IPS-18a (cell line): Measurements from ENCODE around the gene SIN3A.

Experiments
- H3K27ac ChIP-seq: one replicate; pipeline ENCODE4 v1.5.1; 2013; ENCODE audit warnings: low read length
- H3K27me3 ChIP-seq: one replicate; pipeline ENCODE4 v1.6.1; 2013; ENCODE audit warnings: mild to moderate bottlenecking, low read length; ENCODE audit not compliant: control insufficient read depth, insufficient read depth
- H3K36me3 ChIP-seq: one replicate; pipeline ENCODE4 v1.6.1; 2013; ENCODE audit warnings: low read depth, low read length; ENCODE audit not compliant: control insufficient read depth
- H3K4me1 ChIP-seq: one replicate; pipeline ENCODE4 v1.6.1; 2013; ENCODE audit warnings: low read depth, low read length; ENCODE audit not compliant: control insufficient read depth
- H3K4me3 ChIP-seq: one replicate; pipeline ENCODE4 v1.5.1; 2013; ENCODE audit warnings: low read length
- H3K9ac ChIP-seq: one replicate; pipeline ENCODE4 v1.6.1; 2013; ENCODE audit warnings: mild to moderate bottlenecking, low read length, moderate library complexity
- H3K9me3 ChIP-seq: one replicate; pipeline ENCODE4 v1.6.1; 2013; ENCODE audit warnings: low read depth, low read length; ENCODE audit not compliant: control insufficient read depth

The SIN3A gene

DNA sequence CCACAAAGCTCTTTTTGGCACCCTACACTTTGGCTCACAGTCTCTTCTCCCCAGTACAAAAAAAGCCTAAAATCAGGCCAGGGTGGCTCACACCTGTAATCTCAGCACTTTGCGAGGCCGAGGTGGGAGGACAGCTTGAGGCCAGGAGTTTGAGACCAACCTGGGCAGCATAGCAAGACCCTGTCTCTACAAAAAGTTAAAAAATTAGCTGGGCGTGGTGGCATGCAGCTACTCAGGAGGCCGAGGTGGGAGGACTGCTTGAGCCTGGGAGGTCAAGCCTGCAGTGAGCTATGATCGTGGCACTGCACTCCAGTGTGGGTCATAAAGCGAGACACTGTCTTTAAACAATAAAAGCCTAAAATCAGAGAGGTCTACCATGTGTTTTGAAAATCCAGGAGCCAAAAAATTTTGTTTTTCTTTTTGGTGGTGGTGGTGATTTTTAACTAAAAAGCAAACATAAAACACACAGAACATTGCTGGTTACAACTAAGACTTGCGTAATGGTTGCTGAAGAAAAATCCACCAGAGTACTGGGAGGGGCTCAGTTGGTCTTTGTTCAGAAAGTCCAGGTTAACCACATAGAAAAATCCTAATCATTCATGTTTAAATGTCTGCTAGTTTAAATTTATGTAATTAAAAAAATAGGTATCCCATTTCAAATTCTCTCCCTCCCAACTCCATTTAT lies 81.5 kb downstream of the SIN3A start:
- Histone ChIP-seq H3K4me1 (peaks cover 7% of the 10 kb centered on the region), H3K9ac (no peak overlapping the region), H3K27me3 (no peaks in the 10 kb centered on the region), H3K9me3 (no peaks in the 10 kb centered on the region), H3K4me3 (peak overlapping the region; percentile 80), H3K27ac (no peak overlapping the region), H3K36me3 (peaks cover 45% of the 10 kb centered on the region)

DNA sequence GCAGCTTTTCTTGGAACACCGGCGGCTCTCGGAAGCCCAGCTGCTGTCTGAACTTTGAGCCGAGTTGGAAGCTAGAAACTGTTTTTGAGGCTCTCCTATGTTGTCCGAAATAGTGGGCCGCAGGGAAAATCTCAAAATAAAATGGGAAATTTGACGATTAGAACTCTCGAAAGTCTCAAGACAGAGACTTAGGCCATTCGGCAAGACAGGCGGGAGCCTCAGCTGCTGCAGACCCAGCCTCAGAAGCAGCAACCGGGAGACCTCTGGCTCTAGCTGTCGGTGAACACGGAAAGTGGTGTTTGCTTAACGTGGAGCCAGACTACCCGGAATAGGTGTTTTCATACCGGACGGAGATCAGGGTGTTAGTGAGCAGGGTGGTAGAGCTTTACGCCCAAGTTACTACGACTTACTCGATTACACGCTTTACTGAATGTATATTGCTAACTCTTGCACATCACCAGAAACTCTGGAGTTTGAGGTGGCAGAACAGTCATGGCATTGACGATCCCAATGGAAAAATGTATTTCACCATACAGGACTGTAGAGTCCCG lies 82.7 kb downstream of the SIN3A start:
- Histone ChIP-seq H3K9me3 (no peaks in the 10 kb centered on the region), H3K27me3 (no peaks in the 10 kb centered on the region), H3K4me1 (peaks cover 7% of the 10 kb centered on the region), H3K9ac (peak overlapping the region; percentile 83), H3K4me3 (peak overlapping the region; percentile 80), H3K36me3 (peaks cover 37% of the 10 kb centered on the region), H3K27ac (peak overlapping the region; percentile 70)

DNA sequence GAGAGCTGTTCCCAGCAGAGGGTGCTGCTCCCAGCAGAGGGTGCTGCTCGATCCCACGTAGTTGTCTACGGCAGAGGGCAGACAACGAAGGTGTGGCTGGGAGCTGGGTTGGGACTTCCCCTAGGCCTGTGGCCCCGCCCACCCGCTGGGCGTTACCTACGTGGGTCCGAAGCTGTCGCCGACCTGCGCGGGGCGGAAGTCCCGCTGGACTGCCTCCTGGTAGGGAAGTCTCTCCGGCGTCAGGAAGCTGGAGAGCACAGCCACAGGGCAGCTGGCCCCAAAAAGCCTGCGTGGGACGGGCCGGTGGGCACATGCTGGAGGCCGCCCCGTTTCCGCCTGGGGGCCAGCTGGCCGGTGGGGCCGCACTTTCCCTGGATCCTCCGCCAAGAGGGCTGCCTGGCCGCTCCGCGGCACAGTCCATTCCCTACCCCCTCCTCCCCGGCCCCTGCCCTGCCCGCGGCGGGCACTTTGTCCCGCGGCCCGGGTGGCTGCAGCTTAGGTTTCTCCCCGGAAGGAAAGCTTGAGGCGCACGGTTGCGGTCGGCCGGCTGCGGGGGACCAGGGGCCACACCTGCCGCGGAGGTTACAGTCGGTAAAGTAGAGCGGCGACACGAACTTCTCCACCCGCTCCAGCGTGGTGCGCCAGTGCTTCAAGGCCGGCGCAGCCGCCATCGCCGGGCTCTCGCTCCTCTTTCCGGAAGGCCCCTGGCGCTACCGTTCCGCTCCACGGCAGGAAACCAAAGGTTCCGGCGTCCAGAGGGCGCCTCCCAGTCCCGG lies 83.4 kb downstream of the SIN3A start, which contains the start of gene MAN2C1:
Gene MAN2C1 (minus strand): TSS at position 695 of the 776 bp plus-strand sequence. CDS start 24 bp downstream, at position 671.
- H3K9me3 ChIP-seq = no peaks in the 10 kb centered on the region
- peak within 1 kb of the TSS; percentile 83 for H3K9ac ChIP-seq
- peak within 1 kb of the TSS; percentile 70 for H3K27ac ChIP-seq
- H3K4me3 ChIP-seq = peak within 1 kb of the TSS; percentile 80
- peaks cover 7% of the 10 kb centered on the region for H3K4me1 ChIP-seq
- H3K27me3 ChIP-seq = no peaks in the 10 kb centered on the region
- peaks cover 31% of the 10 kb centered on the region for H3K36me3 ChIP-seq

DNA sequence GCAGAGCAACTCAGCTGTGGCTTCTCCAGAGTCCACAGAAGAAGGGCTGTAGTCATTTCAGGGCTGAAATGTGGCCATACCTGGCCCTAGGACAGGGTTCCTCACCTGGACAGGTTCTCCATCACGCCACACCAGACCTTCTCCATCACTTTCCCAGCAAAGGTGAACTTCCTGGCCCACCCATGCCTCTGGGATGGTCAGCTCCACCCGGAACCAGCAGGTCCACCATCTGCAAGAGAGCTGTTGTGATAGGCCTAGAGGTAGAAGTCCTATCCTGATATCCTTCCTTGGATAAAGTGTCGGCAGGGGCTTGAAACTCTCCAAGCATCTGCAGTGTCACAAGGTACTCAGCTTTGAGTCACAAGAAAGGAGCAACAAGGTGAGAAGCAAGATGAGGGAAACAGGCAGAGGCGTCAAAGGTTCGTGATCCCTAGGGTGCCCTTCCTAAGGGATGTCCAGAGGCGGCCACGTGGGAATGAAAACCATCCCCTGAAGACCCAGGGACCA lies 84.0 kb downstream of the SIN3A start:
- Histone ChIP-seq H3K4me3 (peak overlapping the region; percentile 80), H3K36me3 (peaks cover 27% of the 10 kb centered on the region), H3K27me3 (no peaks in the 10 kb centered on the region), H3K4me1 (peaks cover 7% of the 10 kb centered on the region), H3K9ac (no peak overlapping the region), H3K9me3 (no peaks in the 10 kb centered on the region), H3K27ac (no peak overlapping the region)

DNA sequence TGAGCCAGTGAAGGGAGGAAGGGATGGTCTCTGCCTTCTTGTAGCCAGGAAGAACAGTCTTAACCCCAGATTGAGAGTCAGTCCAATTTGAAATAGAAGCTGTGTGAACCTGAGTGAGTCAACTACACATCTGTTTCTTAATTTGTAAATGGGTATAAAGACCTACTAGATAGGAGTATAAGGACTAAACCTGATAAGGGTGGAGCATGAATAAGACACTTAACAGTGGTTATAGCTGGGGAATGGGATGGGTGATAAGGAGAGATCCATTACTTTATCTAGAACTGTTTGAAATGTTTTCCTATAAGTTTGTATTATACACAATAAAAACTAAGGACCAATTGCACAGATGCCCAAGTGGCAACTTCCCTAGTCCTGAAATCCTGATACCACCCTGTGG lies 84.5 kb downstream of the SIN3A start:
- H3K36me3 ChIP-seq = peaks cover 27% of the 10 kb centered on the region
- peaks cover 7% of the 10 kb centered on the region for H3K4me1 ChIP-seq
- H3K27me3 ChIP-seq = no peaks in the 10 kb centered on the region
- no peak overlapping the region for H3K27ac ChIP-seq
- H3K4me3 ChIP-seq = no peak overlapping the region
- H3K9me3 ChIP-seq = no peaks in the 10 kb centered on the region
- no peak overlapping the region for H3K9ac ChIP-seq

DNA sequence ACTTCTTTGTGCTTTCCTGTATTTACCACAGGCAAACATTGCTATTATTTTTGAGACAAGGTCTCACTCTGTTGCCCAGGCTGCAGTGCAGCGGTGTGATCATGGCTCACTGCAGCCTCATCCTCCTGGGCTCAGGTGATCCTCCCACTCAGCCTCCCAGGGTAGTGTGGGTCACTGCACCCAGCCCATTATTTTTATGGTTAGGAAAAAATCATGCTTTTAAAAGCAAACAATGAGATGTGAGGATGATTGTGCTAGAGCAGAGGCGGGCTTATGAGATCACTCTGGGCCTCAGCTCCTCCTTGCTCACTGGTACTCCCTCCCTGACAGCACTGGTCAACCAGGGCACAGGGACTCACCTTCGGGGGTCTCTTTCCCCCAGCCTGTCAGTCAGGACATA lies 85.3 kb downstream of the SIN3A start:
- H3K36me3 ChIP-seq = peaks cover 19% of the 10 kb centered on the region
- peaks cover 7% of the 10 kb centered on the region for H3K4me1 ChIP-seq

DNA sequence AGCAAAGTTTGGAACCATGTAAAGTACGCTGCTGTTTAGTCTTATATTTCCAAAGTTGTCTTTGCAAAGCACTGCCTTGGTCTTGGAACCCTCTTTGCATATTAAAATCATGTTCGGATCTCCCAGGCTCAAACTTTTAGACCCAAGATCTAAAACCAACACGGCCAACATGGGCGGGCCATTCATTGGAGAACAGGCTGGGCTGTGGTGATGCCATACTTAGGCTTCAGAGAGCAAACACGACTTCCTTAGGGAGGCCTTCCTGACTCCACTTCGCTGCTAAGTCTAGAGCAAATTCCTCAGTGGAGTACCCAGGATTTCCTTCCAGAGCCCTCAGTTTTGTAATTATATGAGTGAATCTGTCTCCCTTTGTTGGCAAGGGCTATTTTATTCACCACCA lies 86.6 kb downstream of the SIN3A start:
- H3K27ac ChIP-seq = no peak overlapping the region
- no peak overlapping the region for H3K4me3 ChIP-seq
- no peaks in the 10 kb centered on the region for H3K9me3 ChIP-seq
- peaks cover 14% of the 10 kb centered on the region for H3K36me3 ChIP-seq
- peaks cover 7% of the 10 kb centered on the region for H3K4me1 ChIP-seq
- H3K9ac ChIP-seq = no peak overlapping the region
- H3K27me3 ChIP-seq = no peaks in the 10 kb centered on the region

More for the DNA sequence above, 85.3 kb downstream of the SIN3A start:
- Histone ChIP-seq H3K27me3 (no peaks in the 10 kb centered on the region), H3K27ac (no peak overlapping the region), H3K9me3 (no peaks in the 10 kb centered on the region), H3K9ac (no peak overlapping the region), H3K4me3 (no peak overlapping the region)

DNA sequence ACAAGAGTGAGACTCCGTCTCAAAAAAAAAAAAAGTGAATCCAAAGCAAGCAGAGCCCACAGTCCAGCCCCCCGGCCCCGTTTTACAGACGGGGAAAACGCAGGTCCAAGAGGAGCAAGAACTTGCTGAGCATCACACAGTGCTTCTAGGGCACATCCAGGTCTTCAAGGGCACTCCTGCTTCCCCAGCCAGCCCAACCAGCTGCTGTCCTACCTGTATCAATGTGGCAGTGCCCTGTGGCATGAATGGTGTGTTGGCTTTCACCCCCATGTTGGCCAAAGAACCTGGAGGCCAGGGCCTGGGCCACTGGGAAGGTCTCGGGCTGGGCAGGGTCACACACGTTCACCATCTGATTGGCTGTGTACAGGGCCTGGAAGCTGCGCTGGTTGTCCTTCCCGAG lies 87.7 kb downstream of the SIN3A start:
- H3K4me3 ChIP-seq = no peak overlapping the region
- H3K4me1 ChIP-seq = no peaks in the 10 kb centered on the region
- H3K9me3 ChIP-seq = no peaks in the 10 kb centered on the region
- H3K27me3 ChIP-seq = no peaks in the 10 kb centered on the region
- no peak overlapping the region for H3K27ac ChIP-seq
- H3K36me3 ChIP-seq = peaks cover 16% of the 10 kb centered on the region
- no peak overlapping the region for H3K9ac ChIP-seq

DNA sequence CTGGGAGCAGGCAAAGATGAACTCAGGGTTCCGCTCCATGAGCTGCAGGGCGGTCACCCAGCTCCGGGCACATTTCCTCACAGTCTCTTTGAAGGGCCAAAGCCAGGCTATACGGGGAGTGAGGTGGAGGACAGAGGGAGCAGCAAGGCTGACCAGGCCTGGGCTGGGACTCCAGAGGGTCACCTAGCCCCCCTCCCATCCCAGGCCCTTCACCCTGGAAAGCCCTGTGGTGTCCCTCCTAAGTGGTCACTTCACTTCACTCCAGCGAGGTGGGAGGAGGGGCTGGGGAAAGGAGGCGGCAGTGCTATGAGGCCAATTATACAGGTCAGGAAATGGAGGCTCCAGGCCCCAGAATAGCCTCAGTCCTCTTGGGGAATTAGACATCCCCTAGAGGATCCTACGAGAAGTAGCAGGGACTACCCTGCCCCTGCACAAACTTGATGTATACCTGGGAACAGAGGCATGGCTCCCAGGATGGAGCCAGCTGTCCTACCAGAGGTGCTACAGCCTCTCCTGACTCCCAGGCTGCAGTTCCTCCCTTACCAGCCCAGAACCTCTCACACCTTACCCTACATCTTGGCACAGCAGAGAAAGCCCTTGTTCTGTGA lies 88.7 kb downstream of the SIN3A start:
- Histone ChIP-seq H3K9ac (no peak overlapping the region), H3K4me1 (no peaks in the 10 kb centered on the region), H3K27ac (no peak overlapping the region), H3K36me3 (peaks cover 21% of the 10 kb centered on the region), H3K27me3 (no peaks in the 10 kb centered on the region), H3K9me3 (no peaks in the 10 kb centered on the region), H3K4me3 (no peak overlapping the region)

DNA sequence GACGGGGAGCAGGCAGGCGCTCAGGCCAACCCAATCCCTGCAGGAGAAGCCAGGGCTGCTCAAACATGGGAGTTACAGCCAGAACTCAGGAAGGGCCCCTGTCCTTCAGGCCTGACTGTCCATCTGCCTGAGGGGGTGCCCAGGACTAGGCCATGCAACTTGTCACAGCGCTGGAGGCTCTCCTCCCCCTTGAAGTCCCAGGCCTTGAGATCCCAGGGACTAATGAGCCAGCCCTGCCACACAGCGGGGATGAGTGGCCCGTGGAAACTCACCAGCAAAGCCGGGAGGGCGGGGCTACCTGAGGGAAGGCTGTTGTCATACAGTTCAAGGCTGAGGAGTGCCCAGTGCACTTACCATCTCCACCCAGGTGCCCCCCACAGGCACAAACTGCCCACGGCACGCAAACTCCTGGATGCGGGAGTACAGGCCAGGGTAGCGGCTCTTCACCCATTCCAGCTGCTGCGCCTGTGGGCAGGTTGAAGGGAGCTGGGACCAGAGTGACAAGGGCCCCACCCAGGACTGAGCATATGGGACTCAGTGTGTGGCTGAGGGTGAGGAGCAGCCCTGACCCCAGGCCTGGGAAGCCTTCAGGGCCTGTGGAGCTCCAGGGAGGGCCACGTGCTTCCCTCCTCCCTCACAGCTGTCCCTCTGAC lies 89.4 kb downstream of the SIN3A start:
- Histone ChIP-seq H3K4me1 (no peaks in the 10 kb centered on the region), H3K27ac (no peak overlapping the region), H3K9ac (no peak overlapping the region), H3K36me3 (peaks cover 19% of the 10 kb centered on the region), H3K4me3 (no peak overlapping the region), H3K27me3 (no peaks in the 10 kb centered on the region), H3K9me3 (no peaks in the 10 kb centered on the region)
